H1 (cell line): ENCODE measurements around the gene TKFC. TPM values are rescaled to one million over a fixed set of nuclear protein-coding genes. Genes with fewer than 3 reads are reported as not detected.

ENCODE experiments used
- CTCF ChIA-PET: fragments of 300-600 bp; sonication (Branson Sonifier 250); formaldehyde crosslinking; loops from one replicate; lab custom pipeline; 2021; ENCODE audit not compliant: partially characterized antibody; lab: Charles Lee
- POLR2A ChIA-PET: fragments of 300-600 bp; sonication (Branson Sonifier 250); formaldehyde crosslinking; loops from one replicate; lab custom pipeline; 2021; ENCODE audit warnings: inconsistent platforms; ENCODE audit not compliant: partially characterized antibody; lab: Charles Lee
- DNase-seq, 2 experiments: peaks; one replicate each; pipeline versions ENCODE4 v3.0.0 to v3.0.0-alpha.2; 2010 to 2022; ENCODE audit warnings: low spot score in 2 of 2, low read depth in 1 of 2, mixed read lengths in 1 of 2
- FAIRE-seq: peaks from 2 replicates; lab custom pipeline; 2011; peaks lifted over from hg19 to GRCh38; lab: Jason Lieb, UNC
- H2AFZ ChIP-seq: 2 replicates; pipeline ENCODE4 v1.8.1; 2012; ENCODE audit warnings: low read length, inconsistent platforms
- H2AK5ac ChIP-seq: 2 replicates; pipeline ENCODE4 v1.6.1; 2013; ENCODE audit warnings: low read depth, low read length
- H2BK120ac ChIP-seq: replicated peaks from 2 replicates; pipeline ENCODE3; 2013; ENCODE audit warnings: low read depth, low read length, inconsistent platforms
- H2BK12ac ChIP-seq: 2 replicates; pipeline ENCODE4 v1.6.1; 2013; ENCODE audit warnings: low read depth, low read length
- H2BK15ac ChIP-seq: 2 replicates; pipeline ENCODE4 v1.6.1; 2013; ENCODE audit warnings: low read length
- H2BK20ac ChIP-seq: 2 replicates; pipeline ENCODE4 v1.6.1; 2013; ENCODE audit warnings: low read length
- H2BK5ac ChIP-seq: 2 replicates; pipeline ENCODE4 v1.6.1; 2013; ENCODE audit warnings: low read depth, low read length
- H3K14ac ChIP-seq: 2 replicates; pipeline ENCODE4 v1.6.1; 2013; ENCODE audit warnings: inconsistent platforms; ENCODE audit not compliant: insufficient read length
- H3K18ac ChIP-seq: 2 replicates; pipeline ENCODE4 v1.6.1; 2013; ENCODE audit warnings: low read length; ENCODE audit errors: extremely low read depth
- H3K23ac ChIP-seq: 2 replicates; pipeline ENCODE4 v1.6.1; 2013; ENCODE audit warnings: inconsistent platforms; ENCODE audit not compliant: insufficient read length
- H3K23me2 ChIP-seq: 2 replicates; pipeline ENCODE4 v1.6.1; 2013; ENCODE audit warnings: low read depth, low read length
- H3K27ac ChIP-seq: 2 replicates; pipeline ENCODE4 v1.6.1; 2011; ENCODE audit warnings: low read depth, low read length, inconsistent platforms
- H3K27me3 ChIP-seq, 4 experiments: replicated peaks in 1 of 4; 1 replicate in 1 of 4; 2 replicates in 3 of 4; pipeline versions ENCODE4 v1.6.1 to v1.8.1; 2011 to 2013; ENCODE audit warnings: low read length in 3 of 4, mild to moderate bottlenecking in 3 of 4, inconsistent platforms in 2 of 4, mixed read lengths in 2 of 4, moderate library complexity in 1 of 4; ENCODE audit not compliant: control insufficient read depth in 3 of 4, insufficient read depth in 3 of 4; ENCODE audit errors: extremely low read depth in 1 of 4
- H3K36me3 ChIP-seq, 4 experiments: 2 replicates each; pipeline versions ENCODE4 v1.6.1 to v1.8.1; 2011 to 2013; ENCODE audit warnings: mild to moderate bottlenecking in 4 of 4, low read length in 3 of 4, moderate library complexity in 2 of 4, control low read depth in 1 of 4, inconsistent platforms in 1 of 4; ENCODE audit not compliant: insufficient read depth in 4 of 4, control insufficient read depth in 2 of 4
- H3K4ac ChIP-seq: replicated peaks from 2 replicates; pipeline ENCODE3; 2013; ENCODE audit warnings: low read length, low read depth, mixed read lengths, inconsistent platforms; ENCODE audit not compliant: insufficient read length
- H3K4me1 ChIP-seq, 4 experiments: replicated peaks in 1 of 4; 1 replicate in 1 of 4; 2 replicates in 3 of 4; pipeline versions ENCODE4 v1.6.1 to v1.8.1; 2011 to 2013; ENCODE audit warnings: low read length in 3 of 4, inconsistent platforms in 2 of 4, mixed read lengths in 1 of 4; ENCODE audit not compliant: insufficient read depth in 4 of 4, control insufficient read depth in 3 of 4
- H3K4me2 ChIP-seq, 2 experiments: 2 replicates each; pipeline versions ENCODE4 v1.6.1 to v1.8.1; 2011 to 2013; ENCODE audit warnings: low read depth in 2 of 2, low read length in 2 of 2, control low read depth in 1 of 2, inconsistent platforms in 1 of 2, mild to moderate bottlenecking in 1 of 2; ENCODE audit not compliant: insufficient read depth in 1 of 2
- H3K4me3 ChIP-seq, 4 experiments: fragments of 200-600, 300-600 bp in 1 of 4; sonication (generic), shearing (Covaris generic), sonication (Bioruptor Twin) in 1 of 4; 2 replicates each; pipeline versions ENCODE4 v1.5.1 to v1.8.1; 2011 to 2016; ENCODE audit warnings: low read length in 4 of 4, low read depth in 3 of 4, control low read depth in 2 of 4, inconsistent platforms in 2 of 4, mild to moderate bottlenecking in 2 of 4, mixed read lengths in 1 of 4, moderate library complexity in 1 of 4; ENCODE audit not compliant: insufficient read depth in 2 of 4; ENCODE audit errors: extremely low read depth in 1 of 4
- H3K56ac ChIP-seq: replicated peaks from 2 replicates; pipeline ENCODE3; 2013; ENCODE audit warnings: low read depth, mild to moderate bottlenecking, mixed read lengths, low read length, inconsistent platforms; ENCODE audit not compliant: insufficient read length
- H3K79me1 ChIP-seq: 2 replicates; pipeline ENCODE4 v1.6.1; 2013; ENCODE audit warnings: low read depth, low read length, control low read depth
- H3K79me2 ChIP-seq, 2 experiments: 2 replicates each; pipeline versions ENCODE4 v1.6.1 to v1.8.1; 2012 to 2013; ENCODE audit warnings: low read length in 2 of 2, mild to moderate bottlenecking in 2 of 2, inconsistent platforms in 1 of 2; ENCODE audit not compliant: insufficient read depth in 2 of 2, control insufficient read depth in 1 of 2
- H3K9ac ChIP-seq, 4 experiments: replicated peaks in 1 of 4; 1 replicate in 1 of 4; 2 replicates in 3 of 4; pipeline versions ENCODE4 v1.6.1 to v1.8.1; 2011 to 2013; ENCODE audit warnings: low read depth in 3 of 4, low read length in 3 of 4, control low read depth in 2 of 4, mild to moderate bottlenecking in 2 of 4, moderate library complexity in 2 of 4, inconsistent platforms in 1 of 4; ENCODE audit errors: extremely low read depth in 1 of 4
- H3K9me3 ChIP-seq, 2 experiments: 2 replicates each; pipeline versions ENCODE4 v1.6.1 to v1.8.1; 2012 to 2013; ENCODE audit warnings: mild to moderate bottlenecking in 2 of 2, moderate library complexity in 2 of 2, control low read depth in 1 of 2, inconsistent platforms in 1 of 2, low read depth in 1 of 2, low read length in 1 of 2, mixed read lengths in 1 of 2; ENCODE audit not compliant: insufficient read depth in 2 of 2
- H4K20me1 ChIP-seq, 2 experiments: replicated peaks in 1 of 2; 2 replicates each; pipeline versions ENCODE3 to v1.8.1; 2011 to 2013; ENCODE audit warnings: inconsistent platforms in 2 of 2, low read length in 2 of 2, mild to moderate bottlenecking in 1 of 2; ENCODE audit not compliant: insufficient read depth in 2 of 2, control insufficient read depth in 1 of 2
- H4K5ac ChIP-seq: 2 replicates; pipeline ENCODE4 v1.6.1; 2013; ENCODE audit warnings: low read length, low read depth, mixed read lengths, inconsistent platforms; ENCODE audit not compliant: insufficient read length
- H4K8ac ChIP-seq: 2 replicates; pipeline ENCODE4 v1.8.0; 2013; ENCODE audit warnings: mild to moderate bottlenecking, moderate library complexity, low read length, inconsistent platforms; ENCODE audit not compliant: insufficient read depth; ENCODE audit errors: extremely low read depth
- H4K91ac ChIP-seq: replicated peaks from 2 replicates; pipeline ENCODE3; 2013; ENCODE audit warnings: low read length, mixed read lengths, inconsistent platforms; ENCODE audit not compliant: insufficient read length
- BACH1 ChIP-seq: IDR thresholded peaks from 2 replicates; pipeline ENCODE4 v1.6.1; 2012; ENCODE audit warnings: low read length, improper control_type of control experiment
- CHD2 ChIP-seq: IDR thresholded peaks from 2 replicates; pipeline ENCODE4 v1.6.1; 2012; ENCODE audit warnings: low read length, improper control_type of control experiment
- KDM5A ChIP-seq: fragments of 200-600 bp; IDR thresholded peaks from 2 replicates; pipeline ENCODE4 v1.7.1; 2012; ENCODE audit warnings: mild to moderate bottlenecking, low read length, inconsistent platforms, mixed read lengths
- PHF8 ChIP-seq: fragments of 200-600 bp; sonication (generic); conservative IDR thresholded peaks from 2 replicates; pipeline ENCODE4 v1.7.1; 2012; ENCODE audit warnings: low read depth, mild to moderate bottlenecking, inconsistent platforms, low read length, moderate library complexity
- RBBP5 ChIP-seq: IDR thresholded peaks from 2 replicates; pipeline ENCODE4 v1.7.1; 2012; ENCODE audit warnings: low read depth, mild to moderate bottlenecking, inconsistent platforms, low read length, moderate library complexity, borderline replicate concordance
- SAP30 ChIP-seq: fragments of 300-600 bp; sonication (generic); IDR thresholded peaks from 2 replicates; pipeline ENCODE4 v1.7.1; 2012; ENCODE audit warnings: low read length, moderate library complexity, mild to moderate bottlenecking, inconsistent platforms; ENCODE audit not compliant: insufficient read depth, insufficient replicate concordance
- SIN3A ChIP-seq, 2 experiments: IDR thresholded peaks in 1 of 2; conservative IDR thresholded peaks in 1 of 2; 2 replicates each; pipeline ENCODE4 v1.6.1; 2011 to 2012; ENCODE audit warnings: low read length in 2 of 2, improper control_type of control experiment in 1 of 2, low read depth in 1 of 2, mild to moderate bottlenecking in 1 of 2
- SP4 ChIP-seq: IDR thresholded peaks from 2 replicates; pipeline ENCODE4 v1.6.1; 2012; ENCODE audit warnings: low read length, inconsistent platforms
- WGBS, 2 experiments: shearing (Covaris generic) in 1 of 2; methylation state at CpG; one replicate each; pipeline versions ENCODE4 v1.1.6 to v1.1.7; 2013 to 2015; ENCODE audit warnings: low lambda C conversion rate in 2 of 2, mixed read lengths in 2 of 2, inconsistent platforms in 1 of 2, low coverage in 1 of 2, missing lambda C conversion rate in 1 of 2; ENCODE audit not compliant: insufficient replicate concordance in 2 of 2, insufficient coverage in 1 of 2, insufficient read length in 1 of 2; ENCODE audit errors: extremely low coverage in 1 of 2, missing lambda C conversion rate in 1 of 2; 5-methylcytosine and 5-hydroxymethylcytosine counted together
- polyA plus RNA-seq, 7 experiments: library from polyadenylated mRNA; depleted of rRNA in 3 of 7; stranded (reverse) in 5 of 7; unstranded in 2 of 7; fragments of >200 nt in 5 of 7; fragments of 200-250 nt in 2 of 7; gene quantifications; 1 replicate in 5 of 7; 2 replicates in 1 of 7; 4 replicates in 1 of 7; pipeline versions ENCODE4 v1.2.1 to v1.2.3, GENCODE V29; 2011 to 2013; ENCODE audit warnings: missing spikeins in 2 of 7, mixed read lengths in 2 of 7
- total RNA-seq: library from RNA; stranded (reverse); fragmentation: NEBNext Ultra II Directional; extraction: Animal tissue kit (Norgen Biotek cat#: 25700); gene quantifications from 2 replicates; pipeline ENCODE4 v1.2.1, GENCODE V29; 2021
- TF ChIP-seq, protein P1 (sequence below): IDR thresholded peaks from 2 replicates; pipeline ENCODE4 v1.6.1; 2012; ENCODE audit warnings: inconsistent platforms
- TF ChIP-seq, protein P2 (sequence below): IDR thresholded peaks from 2 replicates; pipeline ENCODE4 v1.6.1; 2011; ENCODE audit warnings: low read depth, mild to moderate bottlenecking, low read length; ENCODE audit not compliant: insufficient read depth

The TKFC gene
- total and polyA plus RNA-seq, 2 of the 8 experiments (the other 6 are each of a cell fraction or from before 2014, with no cell fraction given): 53.5 to 55.0 TPM

GRCh38 chr11:61310749-61311148 lies 22.3 kb upstream of the TKFC start:
- no peak overlapping the region for H3K4me3 ChIP-seq
- no peak overlapping the region for H2BK5ac ChIP-seq
- CTCF ChIA-PET: interaction anchor here (0.5 to 3.0 kb wide), 10 partner anchors 9 to 82 kb away, joined by 3 to 8 read pairs (median 4); partner anchors contain the start of gene TMEM216
- H2BK120ac ChIP-seq: no peak overlapping the region
- DNase-seq: no peak
- no peaks in the 10 kb centered on the region; the same call in 1 of the 2 replicates for H3K79me1 ChIP-seq
- H3K14ac ChIP-seq: no peak overlapping the region
- H3K56ac ChIP-seq: no peak overlapping the region
- no peak overlapping the region for H3K4me2 ChIP-seq
- no peak overlapping the region for H2BK15ac ChIP-seq
- H4K91ac ChIP-seq: no peak overlapping the region
- H4K5ac ChIP-seq: no peak overlapping the region
- H2BK20ac ChIP-seq: no peak overlapping the region
- no peaks in the 10 kb centered on the region for H3K4me1 ChIP-seq
- no peaks in the 10 kb centered on the region for H3K79me2 ChIP-seq
- H3K27ac ChIP-seq: no peak overlapping the region
- no peak overlapping the region for H4K8ac ChIP-seq
- H3K9ac ChIP-seq: no peak overlapping the region
- no peak overlapping the region for H3K4ac ChIP-seq
- no peak for FAIRE-seq
- POLR2A ChIA-PET: interaction anchor here (1.0 to 2.4 kb wide), 6 partner anchors 9 to 23 kb away, joined by 3 to 6 read pairs (median 4); partner anchors contain the start of gene TKFC
- no peak overlapping the region for H2AK5ac ChIP-seq
- no peaks in the 10 kb centered on the region for H3K27me3 ChIP-seq
- H3K23ac ChIP-seq: no peak overlapping the region
- TF ChIP-seq CHD2: no peak
- no peak for TF ChIP-seq SIN3A (conservative IDR thresholded peaks at IDR 0.05 in 1 of 2, IDR thresholded peaks at IDR 0.05 in 1 of 2; ENCODE audit: low read depth in 1 of 2, low read length in 2 of 2)
- TF ChIP-seq KDM5A: no peak
- TF ChIP-seq PHF8: no peak
- TF ChIP-seq SP4: no peak
- TF ChIP-seq SAP30: no peak
- TF ChIP-seq, protein P1, sequence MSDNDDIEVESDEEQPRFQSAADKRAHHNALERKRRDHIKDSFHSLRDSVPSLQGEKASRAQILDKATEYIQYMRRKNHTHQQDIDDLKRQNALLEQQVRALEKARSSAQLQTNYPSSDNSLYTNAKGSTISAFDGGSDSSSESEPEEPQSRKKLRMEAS: no peak
- TF ChIP-seq, protein P2, sequence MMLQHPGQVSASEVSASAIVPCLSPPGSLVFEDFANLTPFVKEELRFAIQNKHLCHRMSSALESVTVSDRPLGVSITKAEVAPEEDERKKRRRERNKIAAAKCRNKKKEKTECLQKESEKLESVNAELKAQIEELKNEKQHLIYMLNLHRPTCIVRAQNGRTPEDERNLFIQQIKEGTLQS: no peak
- TF ChIP-seq BACH1: no peak
- no peak for TF ChIP-seq RBBP5
- no peaks in the 10 kb centered on the region; the same call in 1 of the 2 replicates for H3K23me2 ChIP-seq
- H2BK12ac ChIP-seq: no peak overlapping the region
- H4K20me1 ChIP-seq: peaks cover 2 to 6% of the 10 kb centered on the region in 2 experiments
- 93% methylated on average over 8 of the region's 8 CpGs; no CpG with 5 or more reads in 1 of the 2 experiments for WGBS, 2 experiments
- H3K9me3 ChIP-seq: no peaks in the 10 kb centered on the region
- H3K36me3 ChIP-seq: peaks cover 66 to 89% (median 86%) of the 10 kb centered on the region in 4 experiments
- no peak overlapping the region for H3K18ac ChIP-seq
- no peak overlapping the region for H2AFZ ChIP-seq
